ENCODE measurements around the gene DNER. TPM values are rescaled to one million over a fixed set of nuclear protein-coding genes. Genes with fewer than 3 reads are reported as not detected.

DNER gene
- total RNA-seq, 1 donor: 0.72 TPM

DNA sequence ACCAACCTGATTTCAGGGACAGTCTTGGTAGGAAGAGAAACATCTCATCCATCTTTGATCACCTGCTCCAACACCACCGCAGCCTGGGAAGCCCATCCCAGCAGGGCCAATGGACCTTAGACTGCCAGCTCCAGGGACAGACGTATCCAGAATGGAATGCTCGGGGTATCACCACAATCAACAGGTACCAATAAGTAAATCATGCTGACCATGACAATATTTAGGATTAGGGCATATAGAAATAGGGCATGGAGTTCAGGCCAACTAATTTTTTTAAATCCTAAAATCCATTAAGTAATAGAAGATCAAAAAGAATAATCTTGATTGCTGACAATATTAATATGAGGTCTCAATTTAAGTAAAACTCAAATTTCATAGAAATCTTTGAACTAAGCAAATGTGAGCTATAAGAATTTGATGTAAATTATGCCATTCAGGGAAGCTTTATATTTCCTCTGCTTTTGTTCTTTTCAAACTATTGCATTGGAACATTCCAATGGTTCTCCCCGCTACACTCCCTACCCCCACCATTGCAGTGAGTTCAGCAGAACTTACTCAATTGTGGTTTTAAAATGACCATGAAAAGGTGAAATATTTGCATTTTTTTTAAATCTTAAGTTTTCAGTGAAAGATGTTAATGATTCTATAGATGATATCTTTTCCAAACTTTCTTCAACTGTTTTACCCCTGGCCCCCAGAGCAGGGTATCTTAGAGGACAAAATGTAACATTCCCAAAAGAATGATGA is 138.6 kb downstream of the DNER start:
- H3K4me3 ChIP-seq (ENCODE audit: low read depth, low read length): no peak overlapping the region
- TF ChIP-seq, protein P1, sequence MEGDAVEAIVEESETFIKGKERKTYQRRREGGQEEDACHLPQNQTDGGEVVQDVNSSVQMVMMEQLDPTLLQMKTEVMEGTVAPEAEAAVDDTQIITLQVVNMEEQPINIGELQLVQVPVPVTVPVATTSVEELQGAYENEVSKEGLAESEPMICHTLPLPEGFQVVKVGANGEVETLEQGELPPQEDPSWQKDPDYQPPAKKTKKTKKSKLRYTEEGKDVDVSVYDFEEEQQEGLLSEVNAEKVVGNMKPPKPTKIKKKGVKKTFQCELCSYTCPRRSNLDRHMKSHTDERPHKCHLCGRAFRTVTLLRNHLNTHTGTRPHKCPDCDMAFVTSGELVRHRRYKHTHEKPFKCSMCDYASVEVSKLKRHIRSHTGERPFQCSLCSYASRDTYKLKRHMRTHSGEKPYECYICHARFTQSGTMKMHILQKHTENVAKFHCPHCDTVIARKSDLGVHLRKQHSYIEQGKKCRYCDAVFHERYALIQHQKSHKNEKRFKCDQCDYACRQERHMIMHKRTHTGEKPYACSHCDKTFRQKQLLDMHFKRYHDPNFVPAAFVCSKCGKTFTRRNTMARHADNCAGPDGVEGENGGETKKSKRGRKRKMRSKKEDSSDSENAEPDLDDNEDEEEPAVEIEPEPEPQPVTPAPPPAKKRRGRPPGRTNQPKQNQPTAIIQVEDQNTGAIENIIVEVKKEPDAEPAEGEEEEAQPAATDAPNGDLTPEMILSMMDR (IDR thresholded peaks at IDR 0.05; ENCODE audit: insufficient read depth, low read length): no peak
- DNase-seq (ENCODE audit: low read depth): no peak

DNA sequence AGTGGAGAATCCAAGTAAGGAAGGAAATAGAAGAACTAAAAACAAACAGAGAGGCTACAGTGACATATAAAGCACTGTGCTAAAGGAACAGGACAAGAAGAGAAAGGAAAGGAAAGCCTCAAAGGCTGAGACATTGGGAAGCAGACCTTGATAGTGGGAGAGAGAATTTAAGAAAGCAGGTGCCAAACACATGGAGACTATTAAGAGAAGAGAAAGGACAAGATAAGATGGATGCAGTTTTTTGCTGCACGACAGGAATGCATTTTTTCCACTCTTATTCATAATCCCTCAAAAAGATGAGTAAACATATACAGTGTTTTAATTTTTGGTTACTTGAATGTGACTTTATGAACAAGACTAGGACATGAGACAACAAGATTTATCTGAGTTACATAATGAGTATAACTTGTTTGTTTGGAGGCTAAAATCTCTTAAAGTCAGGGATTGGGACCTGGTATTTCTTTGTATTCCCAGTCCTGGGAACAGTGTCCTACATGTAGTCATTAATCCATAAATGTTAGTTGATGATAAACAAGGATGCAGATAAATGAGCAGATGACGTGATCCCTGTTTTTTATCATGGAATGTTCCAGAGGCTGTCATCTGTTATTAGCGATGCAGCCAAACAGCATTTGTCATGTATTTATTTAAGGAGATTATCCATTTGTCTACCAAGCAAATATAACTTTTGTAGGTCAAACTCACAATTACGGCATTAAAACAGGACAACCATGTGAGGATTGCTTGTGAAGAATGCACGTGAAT is 141.7 kb downstream of the DNER start:
- DNase-seq (ENCODE audit: low read depth): peak; percentile 25
- TF ChIP-seq, protein P1 (IDR thresholded peaks at IDR 0.05; ENCODE audit: insufficient read depth, low read length): no peak
- H3K4me3 ChIP-seq (ENCODE audit: low read depth, low read length): no peak overlapping the region

DNA sequence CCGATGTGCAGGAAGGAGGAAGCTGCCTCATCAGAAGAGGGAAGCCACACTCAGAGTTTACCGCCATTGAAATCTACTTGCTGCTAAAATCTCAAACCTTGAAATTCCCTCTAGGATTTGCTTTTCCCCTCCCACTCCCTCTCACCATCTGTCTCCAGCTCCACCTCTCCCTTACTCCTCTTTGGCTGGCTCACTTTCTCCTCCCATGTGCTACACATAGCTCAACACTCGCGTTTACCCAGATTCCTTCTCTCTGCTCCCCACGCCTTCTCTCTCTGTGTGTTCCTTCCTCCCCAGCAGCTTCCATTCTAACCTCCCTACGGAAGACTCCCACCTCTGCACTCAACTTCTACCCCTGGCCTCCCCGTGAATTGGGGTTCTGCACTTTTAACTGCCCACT is 143.1 kb downstream of the DNER start:
- no peak for DNase-seq (ENCODE audit: low read depth)

GRCh38 chr2:229566370-229566769 is 148.0 kb downstream of the DNER start:
- H3K4me3 ChIP-seq (ENCODE audit: low read depth, low read length): no peak overlapping the region
- no peak for DNase-seq (ENCODE audit: low read depth)
- TF ChIP-seq, protein P1 (IDR thresholded peaks at IDR 0.05; ENCODE audit: insufficient read depth, low read length): no peak

More for the DNA sequence above, 143.1 kb downstream of the DNER start:
- TF ChIP-seq, protein P1 (IDR thresholded peaks at IDR 0.05; ENCODE audit: insufficient read depth, low read length): no peak
- no peak overlapping the region for H3K4me3 ChIP-seq (ENCODE audit: low read depth, low read length)

DNA sequence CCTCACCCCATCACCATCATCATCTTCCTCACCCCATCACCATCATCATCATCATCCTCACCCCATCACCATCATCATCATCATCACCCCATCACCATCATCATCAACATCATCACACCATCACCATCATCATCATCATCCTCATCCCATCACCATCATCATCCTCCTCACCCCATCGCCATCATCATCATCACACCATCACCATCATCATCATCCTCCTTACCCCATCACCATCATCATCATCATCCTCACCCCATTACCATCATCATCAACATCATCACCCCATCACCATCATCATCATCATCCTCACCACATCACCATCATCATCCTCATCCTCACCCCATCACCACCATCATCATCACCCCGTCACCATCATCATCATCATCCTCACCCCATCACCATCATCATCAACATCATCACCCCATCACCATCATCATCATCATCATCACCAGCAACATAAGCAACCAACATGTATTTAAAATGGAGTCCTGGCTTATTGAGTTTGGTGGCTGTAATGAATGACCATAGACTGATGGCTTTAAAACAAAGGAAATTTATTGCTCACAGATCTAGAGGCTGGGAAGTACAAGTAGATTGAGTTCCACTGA is 150.0 kb downstream of the DNER start:
- TF ChIP-seq, protein P1 (IDR thresholded peaks at IDR 0.05; ENCODE audit: insufficient read depth, low read length): no peak
- no peak overlapping the region for H3K4me3 ChIP-seq (ENCODE audit: low read depth, low read length)
- DNase-seq (ENCODE audit: low read depth): no peak

GRCh38 chr2:229563388-229563787 is 151.0 kb downstream of the DNER start:
- DNase-seq (ENCODE audit: low read depth): no peak
- TF ChIP-seq, protein P1 (IDR thresholded peaks at IDR 0.05; ENCODE audit: insufficient read depth, low read length): no peak
- H3K4me3 ChIP-seq (ENCODE audit: low read depth, low read length): no peak overlapping the region
